Measurements from ENCODE around the gene NPM1.

Gene NPM1

GRCh38 chr5:171428168-171428696, 40.6 kb downstream of the NPM1 start:
- no peak for DNase-seq (ENCODE audit: low read depth in 2 of 2)

GRCh38 chr5:171428809-171429542, 41.3 kb downstream of the NPM1 start:
- no peak for DNase-seq (ENCODE audit: low read depth in 2 of 2)

GRCh38 chr5:171429543-171429910, 41.9 kb downstream of the NPM1 start:
- no peak for DNase-seq (ENCODE audit: low read depth in 2 of 2)

- DNase-seq (ENCODE audit: low read depth in 2 of 2), result no peak
Observed at GRCh38 chr5:171431251-171431777, 43.7 kb downstream of the NPM1 start.

GRCh38 chr5:171432076-171432475, 44.4 kb downstream of the NPM1 start:
- DNase-seq (ENCODE audit: low read depth in 2 of 2), result no peak

- no peak for DNase-seq (ENCODE audit: low read depth in 2 of 2)
Observed at GRCh38 chr5:171432583-171433351, 45.1 kb downstream of the NPM1 start.

GRCh38 chr5:171433352-171433698, 45.7 kb downstream of the NPM1 start:
- DNase-seq (ENCODE audit: low read depth in 2 of 2), result no peak

- no peak for DNase-seq (ENCODE audit: low read depth in 2 of 2)
Observed at GRCh38 chr5:171433982-171434676, 46.5 kb downstream of the NPM1 start.

GRCh38 chr5:171434874-171435273, 47.2 kb downstream of the NPM1 start:
- no peak for DNase-seq (ENCODE audit: low read depth in 2 of 2)

GRCh38 chr5:171435908-171436307, 48.3 kb downstream of the NPM1 start:
- DNase-seq (ENCODE audit: low read depth in 2 of 2), result no peak

GRCh38 chr5:171436804-171437285, 49.2 kb downstream of the NPM1 start:
- no peak for DNase-seq (ENCODE audit: low read depth in 2 of 2)

GRCh38 chr5:171437286-171437821, 49.7 kb downstream of the NPM1 start:
- DNase-seq (ENCODE audit: low read depth in 2 of 2), result no peak

- DNase-seq (ENCODE audit: low read depth in 2 of 2), result no peak
Observed at GRCh38 chr5:171438738-171439137, 51.1 kb downstream of the NPM1 start.

GRCh38 chr5:171441246-171441791, 53.7 kb downstream of the NPM1 start:
- DNase-seq (ENCODE audit: low read depth in 2 of 2), result no peak

GRCh38 chr5:171442287-171443042, 54.8 kb downstream of the NPM1 start:
- DNase-seq (ENCODE audit: low read depth in 2 of 2), result no peak

GRCh38 chr5:171444582-171444981, 56.9 kb downstream of the NPM1 start:
- no peak for DNase-seq (ENCODE audit: low read depth in 2 of 2)

GRCh38 chr5:171445644-171446516, 58.2 kb downstream of the NPM1 start:
- no peak for DNase-seq (ENCODE audit: low read depth in 2 of 2)

GRCh38 chr5:171447226-171447625, 59.6 kb downstream of the NPM1 start:
- DNase-seq (ENCODE audit: low read depth in 2 of 2), result no peak

- DNase-seq (ENCODE audit: low read depth in 2 of 2), result no peak
Observed at GRCh38 chr5:171449426-171449825, 61.8 kb downstream of the NPM1 start.

Data from stimulated activated CD4-positive, alpha-beta T cell treated with anti-CD3 and anti-CD28 coated beads, Interleukin-1b, Interleukin-23, amount 100 ng/mL, for 1 hour (primary cell).